ENCODE data around the gene CCNH.

The CCNH gene

GRCh38 chr5:87392801-87393200 is 19.9 kb downstream of the CCNH start:
- H3K27ac ChIP-seq (ENCODE audit: low read depth, low read length) = no peak overlapping the region
- H3K27me3 ChIP-seq (ENCODE audit: control insufficient read depth in 1 of 2, insufficient read depth in 2 of 2, low read length in 2 of 2) = no peaks in the 10 kb centered on the region
- H3K4me1 ChIP-seq (ENCODE audit: control insufficient read depth in 1 of 2, insufficient read depth in 2 of 2, low read length in 2 of 2) = peaks cover 9 to 22% of the 10 kb centered on the region in 2 donors
- no peak overlapping the region for H3K4me3 ChIP-seq (ENCODE audit: low read depth in 1 of 2, low read length in 2 of 2)
- no peak overlapping the region for H3K9ac ChIP-seq (ENCODE audit: low read depth in 1 of 2, low read length in 2 of 2)
- H3K36me3 ChIP-seq (ENCODE audit: control insufficient read depth in 1 of 2, insufficient read depth in 2 of 2, low read length in 2 of 2) = peaks cover 42 to 92% of the 10 kb centered on the region in 2 donors
- no peaks in the 10 kb centered on the region for H3K9me3 ChIP-seq (ENCODE audit: control insufficient read depth in 1 of 2, low read length in 2 of 2)

GRCh38 chr5:87392170-87392569 is 20.6 kb downstream of the CCNH start:
- Histone ChIP-seq H3K9ac (ENCODE audit: low read depth in 1 of 2, low read length in 2 of 2) (no peak overlapping the region), H3K27me3 (ENCODE audit: control insufficient read depth in 1 of 2, insufficient read depth in 2 of 2, low read length in 2 of 2) (no peaks in the 10 kb centered on the region), H3K4me3 (ENCODE audit: low read depth in 1 of 2, low read length in 2 of 2) (no peak overlapping the region), H3K4me1 (ENCODE audit: control insufficient read depth in 1 of 2, insufficient read depth in 2 of 2, low read length in 2 of 2) (peaks cover 9 to 22% of the 10 kb centered on the region in 2 donors), H3K27ac (ENCODE audit: low read depth, low read length) (no peak overlapping the region), H3K9me3 (ENCODE audit: control insufficient read depth in 1 of 2, low read length in 2 of 2) (no peaks in the 10 kb centered on the region), H3K36me3 (ENCODE audit: control insufficient read depth in 1 of 2, insufficient read depth in 2 of 2, low read length in 2 of 2) (peaks cover 39 to 93% of the 10 kb centered on the region in 2 donors)

- Histone ChIP-seq H3K36me3 (ENCODE audit: control insufficient read depth in 1 of 2, insufficient read depth in 2 of 2, low read length in 2 of 2) (peaks cover 33 to 89% of the 10 kb centered on the region in 2 donors), H3K9ac (ENCODE audit: low read depth in 1 of 2, low read length in 2 of 2) (no peak overlapping the region), H3K4me1 (ENCODE audit: control insufficient read depth in 1 of 2, insufficient read depth in 2 of 2, low read length in 2 of 2) (peaks cover 9 to 22% of the 10 kb centered on the region in 2 donors), H3K9me3 (ENCODE audit: control insufficient read depth in 1 of 2, low read length in 2 of 2) (no peaks in the 10 kb centered on the region), H3K27ac (ENCODE audit: low read depth, low read length) (no peak overlapping the region), H3K27me3 (ENCODE audit: control insufficient read depth in 1 of 2, insufficient read depth in 2 of 2, low read length in 2 of 2) (no peaks in the 10 kb centered on the region), H3K4me3 (ENCODE audit: low read depth in 1 of 2, low read length in 2 of 2) (no peak overlapping the region)
These were observed 22.0 kb downstream of the CCNH start for GRCh38 chr5:87390576-87391199.

GRCh38 chr5:87390075-87390474 is 22.7 kb downstream of the CCNH start:
- Histone ChIP-seq H3K27ac (ENCODE audit: low read depth, low read length) (no peak overlapping the region), H3K4me3 (ENCODE audit: low read depth in 1 of 2, low read length in 2 of 2) (no peak overlapping the region)

GRCh38 chr5:87389296-87390034 is 23.3 kb downstream of the CCNH start:
- Histone ChIP-seq H3K27me3 (ENCODE audit: control insufficient read depth in 1 of 2, insufficient read depth in 2 of 2, low read length in 2 of 2) (no peaks in the 10 kb centered on the region), H3K4me3 (ENCODE audit: low read depth in 1 of 2, low read length in 2 of 2) (no peak overlapping the region), H3K27ac (ENCODE audit: low read depth, low read length) (no peak overlapping the region), H3K9ac (ENCODE audit: low read depth in 1 of 2, low read length in 2 of 2) (no peak overlapping the region), H3K36me3 (ENCODE audit: control insufficient read depth in 1 of 2, insufficient read depth in 2 of 2, low read length in 2 of 2) (peaks cover 33 to 82% of the 10 kb centered on the region in 2 donors), H3K9me3 (ENCODE audit: control insufficient read depth in 1 of 2, low read length in 2 of 2) (no peaks in the 10 kb centered on the region), H3K4me1 (ENCODE audit: control insufficient read depth in 1 of 2, insufficient read depth in 2 of 2, low read length in 2 of 2) (peaks cover 9 to 16% of the 10 kb centered on the region in 2 donors)

More at GRCh38 chr5:87390075-87390474, 22.7 kb downstream of the CCNH start:
- Histone ChIP-seq H3K36me3 (ENCODE audit: control insufficient read depth in 1 of 2, insufficient read depth in 2 of 2, low read length in 2 of 2) (peaks cover 33 to 85% of the 10 kb centered on the region in 2 donors), H3K9ac (ENCODE audit: low read depth in 1 of 2, low read length in 2 of 2) (no peak overlapping the region), H3K4me1 (ENCODE audit: control insufficient read depth in 1 of 2, insufficient read depth in 2 of 2, low read length in 2 of 2) (peaks cover 9 to 21% of the 10 kb centered on the region in 2 donors), H3K27me3 (ENCODE audit: control insufficient read depth in 1 of 2, insufficient read depth in 2 of 2, low read length in 2 of 2) (no peaks in the 10 kb centered on the region), H3K9me3 (ENCODE audit: control insufficient read depth in 1 of 2, low read length in 2 of 2) (no peaks in the 10 kb centered on the region)

- H3K4me1 ChIP-seq (ENCODE audit: control insufficient read depth in 1 of 2, insufficient read depth in 2 of 2, low read length in 2 of 2) = peaks cover 9 to 11% of the 10 kb centered on the region in 2 donors
- peaks cover 28 to 69% of the 10 kb centered on the region in 2 donors for H3K36me3 ChIP-seq (ENCODE audit: control insufficient read depth in 1 of 2, insufficient read depth in 2 of 2, low read length in 2 of 2)
- H3K9me3 ChIP-seq (ENCODE audit: control insufficient read depth in 1 of 2, low read length in 2 of 2) = no peaks in the 10 kb centered on the region
- H3K27me3 ChIP-seq (ENCODE audit: control insufficient read depth in 1 of 2, insufficient read depth in 2 of 2, low read length in 2 of 2) = no peaks in the 10 kb centered on the region
- no peak overlapping the region for H3K9ac ChIP-seq (ENCODE audit: low read depth in 1 of 2, low read length in 2 of 2)
- H3K4me3 ChIP-seq (ENCODE audit: low read depth in 1 of 2, low read length in 2 of 2) = no peak overlapping the region
- H3K27ac ChIP-seq (ENCODE audit: low read depth, low read length) = no peak overlapping the region
These were observed 24.6 kb downstream of the CCNH start for GRCh38 chr5:87388129-87388528.

GRCh38 chr5:87385802-87386201 is 26.9 kb downstream of the CCNH start:
- peaks cover 13 to 51% of the 10 kb centered on the region in 2 donors for H3K36me3 ChIP-seq (ENCODE audit: control insufficient read depth in 1 of 2, insufficient read depth in 2 of 2, low read length in 2 of 2)
- no peak overlapping the region for H3K9ac ChIP-seq (ENCODE audit: low read depth in 1 of 2, low read length in 2 of 2)
- no peak overlapping the region for H3K4me3 ChIP-seq (ENCODE audit: low read depth in 1 of 2, low read length in 2 of 2)
- H3K27ac ChIP-seq (ENCODE audit: low read depth, low read length) = no peak overlapping the region
- no peaks in the 10 kb centered on the region for H3K27me3 ChIP-seq (ENCODE audit: control insufficient read depth in 1 of 2, insufficient read depth in 2 of 2, low read length in 2 of 2)
- peaks cover 9% of the 10 kb centered on the region in 2 donors for H3K4me1 ChIP-seq (ENCODE audit: control insufficient read depth in 1 of 2, insufficient read depth in 2 of 2, low read length in 2 of 2)
- H3K9me3 ChIP-seq (ENCODE audit: control insufficient read depth in 1 of 2, low read length in 2 of 2) = no peaks in the 10 kb centered on the region

GRCh38 chr5:87383216-87383615 is 29.5 kb downstream of the CCNH start:
- Histone ChIP-seq H3K27me3 (ENCODE audit: control insufficient read depth in 1 of 2, insufficient read depth in 2 of 2, low read length in 2 of 2) (no peaks in the 10 kb centered on the region), H3K4me1 (ENCODE audit: control insufficient read depth in 1 of 2, insufficient read depth in 2 of 2, low read length in 2 of 2) (peaks cover 2 to 3% of the 10 kb centered on the region in 2 donors), H3K4me3 (ENCODE audit: low read depth in 1 of 2, low read length in 2 of 2) (no peak overlapping the region), H3K9me3 (ENCODE audit: control insufficient read depth in 1 of 2, low read length in 2 of 2) (no peaks in the 10 kb centered on the region), H3K36me3 (ENCODE audit: control insufficient read depth in 1 of 2, insufficient read depth in 2 of 2, low read length in 2 of 2) (peaks cover 18 to 49% of the 10 kb centered on the region in 2 donors), H3K27ac (ENCODE audit: low read depth, low read length) (no peak overlapping the region), H3K9ac (ENCODE audit: low read depth in 1 of 2, low read length in 2 of 2) (no peak overlapping the region)

- no peaks in the 10 kb centered on the region for H3K4me1 ChIP-seq (ENCODE audit: control insufficient read depth in 1 of 2, insufficient read depth in 2 of 2, low read length in 2 of 2)
- no peak overlapping the region for H3K9ac ChIP-seq (ENCODE audit: low read depth in 1 of 2, low read length in 2 of 2)
- no peak overlapping the region for H3K27ac ChIP-seq (ENCODE audit: low read depth, low read length)
- no peaks in the 10 kb centered on the region for H3K27me3 ChIP-seq (ENCODE audit: control insufficient read depth in 1 of 2, insufficient read depth in 2 of 2, low read length in 2 of 2)
- no peak overlapping the region for H3K4me3 ChIP-seq (ENCODE audit: low read depth in 1 of 2, low read length in 2 of 2)
- H3K36me3 ChIP-seq (ENCODE audit: control insufficient read depth in 1 of 2, insufficient read depth in 2 of 2, low read length in 2 of 2) = peaks cover 19 to 49% of the 10 kb centered on the region in 2 donors
- no peaks in the 10 kb centered on the region for H3K9me3 ChIP-seq (ENCODE audit: control insufficient read depth in 1 of 2, low read length in 2 of 2)
These were observed 30.5 kb downstream of the CCNH start for GRCh38 chr5:87382224-87382623.

- peaks cover 16 to 36% of the 10 kb centered on the region in 2 donors for H3K36me3 ChIP-seq (ENCODE audit: control insufficient read depth in 1 of 2, insufficient read depth in 2 of 2, low read length in 2 of 2)
- no peak overlapping the region for H3K4me3 ChIP-seq (ENCODE audit: low read depth in 1 of 2, low read length in 2 of 2)
These were observed 40.0 kb downstream of the CCNH start for GRCh38 chr5:87372705-87373104.

More at GRCh38 chr5:87372705-87373104, 40.0 kb downstream of the CCNH start:
- Histone ChIP-seq H3K9me3 (ENCODE audit: control insufficient read depth in 1 of 2, low read length in 2 of 2) (no peaks in the 10 kb centered on the region), H3K27me3 (ENCODE audit: control insufficient read depth in 1 of 2, insufficient read depth in 2 of 2, low read length in 2 of 2) (no peaks in the 10 kb centered on the region), H3K9ac (ENCODE audit: low read depth in 1 of 2, low read length in 2 of 2) (no peak overlapping the region), H3K4me1 (ENCODE audit: control insufficient read depth in 1 of 2, insufficient read depth in 2 of 2, low read length in 2 of 2) (no peaks in the 10 kb centered on the region), H3K27ac (ENCODE audit: low read depth, low read length) (no peak overlapping the region)
